K562 (cell line): ENCODE measurements around the gene NCAM2.

ENCODE experiments used
- CTCF ChIP-seq, 3 experiments: IDR thresholded peaks in 2 of 3; conservative IDR thresholded peaks in 1 of 3; 2 replicates each; pipeline ENCODE4 v1.5.1; 2011 to 2012; ENCODE audit warnings: low read length in 3 of 3, mild to moderate bottlenecking in 3 of 3, control low read depth in 2 of 3, improper control_type of control experiment in 1 of 3, inconsistent platforms in 1 of 3, low read depth in 1 of 3, mixed read lengths in 1 of 3, moderate library complexity in 1 of 3; ENCODE audit not compliant: insufficient read depth in 2 of 3
- EZH2 ChIP-seq: IDR thresholded peaks from 2 replicates; pipeline ENCODE4 v1.6.1; 2012; ENCODE audit warnings: low read depth, mild to moderate bottlenecking, inconsistent platforms, low read length, borderline replicate concordance
- POLR2AphosphoS5 ChIP-seq: IDR thresholded peaks from 2 replicates; pipeline ENCODE4 v1.6.1; 2011; ENCODE audit warnings: mild to moderate bottlenecking, low read depth, low read length, moderate library complexity; ENCODE audit not compliant: control insufficient read depth, insufficient read depth
- PREB ChIP-seq: sonication (generic); formaldehyde crosslinking; IDR thresholded peaks from 2 replicates; pipeline ENCODE4 v1.8.1; 2023; ENCODE audit warnings: mild to moderate bottlenecking, missing genetic modification reagents

DNA sequence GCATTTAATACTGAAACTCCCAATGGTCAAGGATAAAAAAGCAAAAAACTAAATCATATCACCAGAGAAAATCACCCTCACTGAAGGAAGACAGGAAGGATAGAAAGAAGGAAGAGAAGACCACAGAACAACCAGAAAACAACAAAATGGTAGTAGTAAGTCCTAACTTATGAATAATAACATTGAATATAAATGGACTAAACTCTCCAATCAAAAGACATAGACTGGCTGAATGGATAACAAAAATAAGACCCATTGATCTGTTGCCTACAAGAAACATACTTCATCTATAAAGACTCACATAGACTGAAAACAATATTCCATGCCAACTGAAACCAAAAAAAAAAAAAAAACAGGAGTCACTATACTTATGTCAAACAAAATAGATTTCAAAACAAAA lies 347.7 kb downstream of the NCAM2 start:
- TF ChIP-seq EZH2 (no peak), PREB (CRISPR knock-in tag) (no peak), CTCF (IDR thresholded peaks at IDR 0.05 in 2 of 3, conservative IDR thresholded peaks at IDR 0.05 in 1 of 3; ENCODE audit: insufficient read depth in 2 of 3, low read depth in 1 of 3, low read length in 3 of 3) (no peak), POLR2AphosphoS5 (no peak)
